H1 (cell line): ENCODE results near the gene GOLGA1. TPM values are rescaled to one million over a fixed set of nuclear protein-coding genes. Genes with fewer than 3 reads are reported as not detected.
A peak's percentile ranks its signal among the peaks of the same experiment; 100 is the strongest.

Experiments used
- CTCF ChIA-PET: fragments of 300-600 bp; sonication (Branson Sonifier 250); formaldehyde crosslinking; loops from one replicate; lab custom pipeline; 2021; ENCODE audit not compliant: partially characterized antibody; lab: Charles Lee
- POLR2A ChIA-PET: fragments of 300-600 bp; sonication (Branson Sonifier 250); formaldehyde crosslinking; loops from one replicate; lab custom pipeline; 2021; ENCODE audit warnings: inconsistent platforms; ENCODE audit not compliant: partially characterized antibody; lab: Charles Lee
- DNase-seq, 2 experiments: peaks; one replicate each; pipeline versions ENCODE4 v3.0.0 to v3.0.0-alpha.2; 2010 to 2022; ENCODE audit warnings: low spot score in 2 of 2, low read depth in 1 of 2, mixed read lengths in 1 of 2
- FAIRE-seq: peaks from 2 replicates; lab custom pipeline; 2011; peaks lifted over from hg19 to GRCh38; lab: Jason Lieb, UNC
- H2AFZ ChIP-seq: 2 replicates; pipeline ENCODE4 v1.8.1; 2012; ENCODE audit warnings: low read length, inconsistent platforms
- H2AK5ac ChIP-seq: 2 replicates; pipeline ENCODE4 v1.6.1; 2013; ENCODE audit warnings: low read depth, low read length
- H2BK120ac ChIP-seq: replicated peaks from 2 replicates; pipeline ENCODE3; 2013; ENCODE audit warnings: low read depth, low read length, inconsistent platforms
- H2BK12ac ChIP-seq: 2 replicates; pipeline ENCODE4 v1.6.1; 2013; ENCODE audit warnings: low read depth, low read length
- H2BK15ac ChIP-seq: 2 replicates; pipeline ENCODE4 v1.6.1; 2013; ENCODE audit warnings: low read length
- H2BK20ac ChIP-seq: 2 replicates; pipeline ENCODE4 v1.6.1; 2013; ENCODE audit warnings: low read length
- H2BK5ac ChIP-seq: 2 replicates; pipeline ENCODE4 v1.6.1; 2013; ENCODE audit warnings: low read depth, low read length
- H3K14ac ChIP-seq: 2 replicates; pipeline ENCODE4 v1.6.1; 2013; ENCODE audit warnings: inconsistent platforms; ENCODE audit not compliant: insufficient read length
- H3K18ac ChIP-seq: 2 replicates; pipeline ENCODE4 v1.6.1; 2013; ENCODE audit warnings: low read length; ENCODE audit errors: extremely low read depth
- H3K23ac ChIP-seq: 2 replicates; pipeline ENCODE4 v1.6.1; 2013; ENCODE audit warnings: inconsistent platforms; ENCODE audit not compliant: insufficient read length
- H3K23me2 ChIP-seq: 2 replicates; pipeline ENCODE4 v1.6.1; 2013; ENCODE audit warnings: low read depth, low read length
- H3K27ac ChIP-seq: 2 replicates; pipeline ENCODE4 v1.6.1; 2011; ENCODE audit warnings: low read depth, low read length, inconsistent platforms
- H3K27me3 ChIP-seq, 4 experiments: replicated peaks in 1 of 4; 1 replicate in 1 of 4; 2 replicates in 3 of 4; pipeline versions ENCODE4 v1.6.1 to v1.8.1; 2011 to 2013; ENCODE audit warnings: low read length in 3 of 4, mild to moderate bottlenecking in 3 of 4, inconsistent platforms in 2 of 4, mixed read lengths in 2 of 4, moderate library complexity in 1 of 4; ENCODE audit not compliant: control insufficient read depth in 3 of 4, insufficient read depth in 3 of 4; ENCODE audit errors: extremely low read depth in 1 of 4
- H3K36me3 ChIP-seq, 4 experiments: 2 replicates each; pipeline versions ENCODE4 v1.6.1 to v1.8.1; 2011 to 2013; ENCODE audit warnings: mild to moderate bottlenecking in 4 of 4, low read length in 3 of 4, moderate library complexity in 2 of 4, control low read depth in 1 of 4, inconsistent platforms in 1 of 4; ENCODE audit not compliant: insufficient read depth in 4 of 4, control insufficient read depth in 2 of 4
- H3K4ac ChIP-seq: replicated peaks from 2 replicates; pipeline ENCODE3; 2013; ENCODE audit warnings: low read length, low read depth, mixed read lengths, inconsistent platforms; ENCODE audit not compliant: insufficient read length
- H3K4me1 ChIP-seq, 4 experiments: replicated peaks in 1 of 4; 1 replicate in 1 of 4; 2 replicates in 3 of 4; pipeline versions ENCODE4 v1.6.1 to v1.8.1; 2011 to 2013; ENCODE audit warnings: low read length in 3 of 4, inconsistent platforms in 2 of 4, mixed read lengths in 1 of 4; ENCODE audit not compliant: insufficient read depth in 4 of 4, control insufficient read depth in 3 of 4
- H3K4me2 ChIP-seq, 2 experiments: 2 replicates each; pipeline versions ENCODE4 v1.6.1 to v1.8.1; 2011 to 2013; ENCODE audit warnings: low read depth in 2 of 2, low read length in 2 of 2, control low read depth in 1 of 2, inconsistent platforms in 1 of 2, mild to moderate bottlenecking in 1 of 2; ENCODE audit not compliant: insufficient read depth in 1 of 2
- H3K4me3 ChIP-seq, 4 experiments: fragments of 200-600, 300-600 bp in 1 of 4; sonication (generic), shearing (Covaris generic), sonication (Bioruptor Twin) in 1 of 4; 2 replicates each; pipeline versions ENCODE4 v1.5.1 to v1.8.1; 2011 to 2016; ENCODE audit warnings: low read length in 4 of 4, low read depth in 3 of 4, control low read depth in 2 of 4, inconsistent platforms in 2 of 4, mild to moderate bottlenecking in 2 of 4, mixed read lengths in 1 of 4, moderate library complexity in 1 of 4; ENCODE audit not compliant: insufficient read depth in 2 of 4; ENCODE audit errors: extremely low read depth in 1 of 4
- H3K56ac ChIP-seq: replicated peaks from 2 replicates; pipeline ENCODE3; 2013; ENCODE audit warnings: low read depth, mild to moderate bottlenecking, mixed read lengths, low read length, inconsistent platforms; ENCODE audit not compliant: insufficient read length
- H3K79me1 ChIP-seq: 2 replicates; pipeline ENCODE4 v1.6.1; 2013; ENCODE audit warnings: low read depth, low read length, control low read depth
- H3K79me2 ChIP-seq, 2 experiments: 2 replicates each; pipeline versions ENCODE4 v1.6.1 to v1.8.1; 2012 to 2013; ENCODE audit warnings: low read length in 2 of 2, mild to moderate bottlenecking in 2 of 2, inconsistent platforms in 1 of 2; ENCODE audit not compliant: insufficient read depth in 2 of 2, control insufficient read depth in 1 of 2
- H3K9ac ChIP-seq, 4 experiments: replicated peaks in 1 of 4; 1 replicate in 1 of 4; 2 replicates in 3 of 4; pipeline versions ENCODE4 v1.6.1 to v1.8.1; 2011 to 2013; ENCODE audit warnings: low read depth in 3 of 4, low read length in 3 of 4, control low read depth in 2 of 4, mild to moderate bottlenecking in 2 of 4, moderate library complexity in 2 of 4, inconsistent platforms in 1 of 4; ENCODE audit errors: extremely low read depth in 1 of 4
- H3K9me3 ChIP-seq, 2 experiments: 2 replicates each; pipeline versions ENCODE4 v1.6.1 to v1.8.1; 2012 to 2013; ENCODE audit warnings: mild to moderate bottlenecking in 2 of 2, moderate library complexity in 2 of 2, control low read depth in 1 of 2, inconsistent platforms in 1 of 2, low read depth in 1 of 2, low read length in 1 of 2, mixed read lengths in 1 of 2; ENCODE audit not compliant: insufficient read depth in 2 of 2
- H4K20me1 ChIP-seq, 2 experiments: replicated peaks in 1 of 2; 2 replicates each; pipeline versions ENCODE3 to v1.8.1; 2011 to 2013; ENCODE audit warnings: inconsistent platforms in 2 of 2, low read length in 2 of 2, mild to moderate bottlenecking in 1 of 2; ENCODE audit not compliant: insufficient read depth in 2 of 2, control insufficient read depth in 1 of 2
- H4K5ac ChIP-seq: 2 replicates; pipeline ENCODE4 v1.6.1; 2013; ENCODE audit warnings: low read length, low read depth, mixed read lengths, inconsistent platforms; ENCODE audit not compliant: insufficient read length
- H4K8ac ChIP-seq: 2 replicates; pipeline ENCODE4 v1.8.0; 2013; ENCODE audit warnings: mild to moderate bottlenecking, moderate library complexity, low read length, inconsistent platforms; ENCODE audit not compliant: insufficient read depth; ENCODE audit errors: extremely low read depth
- H4K91ac ChIP-seq: replicated peaks from 2 replicates; pipeline ENCODE3; 2013; ENCODE audit warnings: low read length, mixed read lengths, inconsistent platforms; ENCODE audit not compliant: insufficient read length
- CBX8 ChIP-seq: fragments of 300-800, 300-1000 bp; sonication (generic); IDR thresholded peaks from 2 replicates; pipeline ENCODE4 v1.7.1; 2016; ENCODE audit warnings: low read depth, low read length, borderline replicate concordance
- CHD2 ChIP-seq: IDR thresholded peaks from 2 replicates; pipeline ENCODE4 v1.6.1; 2012; ENCODE audit warnings: low read length, improper control_type of control experiment
- JUN ChIP-seq: IDR thresholded peaks from 2 replicates; pipeline ENCODE4 v1.6.1; 2011; ENCODE audit warnings: low read depth, mild to moderate bottlenecking, improper control_type of control experiment, low read length
- TBP ChIP-seq: IDR thresholded peaks from 2 replicates; pipeline ENCODE4 v1.6.1; 2011; ENCODE audit warnings: low read depth, low read length, improper control_type of control experiment
- WGBS, 2 experiments: shearing (Covaris generic) in 1 of 2; methylation state at CpG; one replicate each; pipeline versions ENCODE4 v1.1.6 to v1.1.7; 2013 to 2015; ENCODE audit warnings: low lambda C conversion rate in 2 of 2, mixed read lengths in 2 of 2, inconsistent platforms in 1 of 2, low coverage in 1 of 2, missing lambda C conversion rate in 1 of 2; ENCODE audit not compliant: insufficient replicate concordance in 2 of 2, insufficient coverage in 1 of 2, insufficient read length in 1 of 2; ENCODE audit errors: extremely low coverage in 1 of 2, missing lambda C conversion rate in 1 of 2; 5-methylcytosine and 5-hydroxymethylcytosine counted together
- polyA plus RNA-seq, 7 experiments: library from polyadenylated mRNA; depleted of rRNA in 3 of 7; stranded (reverse) in 5 of 7; unstranded in 2 of 7; fragments of >200 nt in 5 of 7; fragments of 200-250 nt in 2 of 7; gene quantifications; 1 replicate in 5 of 7; 2 replicates in 1 of 7; 4 replicates in 1 of 7; pipeline versions ENCODE4 v1.2.1 to v1.2.3, GENCODE V29; 2011 to 2013; ENCODE audit warnings: missing spikeins in 2 of 7, mixed read lengths in 2 of 7
- total RNA-seq: library from RNA; stranded (reverse); fragmentation: NEBNext Ultra II Directional; extraction: Animal tissue kit (Norgen Biotek cat#: 25700); gene quantifications from 2 replicates; pipeline ENCODE4 v1.2.1, GENCODE V29; 2021

Gene GOLGA1
- total and polyA plus RNA-seq, 2 of the 8 experiments (the other 6 are each of a cell fraction or from before 2014, with no cell fraction given): 4.8 to 6.5 TPM

DNA sequence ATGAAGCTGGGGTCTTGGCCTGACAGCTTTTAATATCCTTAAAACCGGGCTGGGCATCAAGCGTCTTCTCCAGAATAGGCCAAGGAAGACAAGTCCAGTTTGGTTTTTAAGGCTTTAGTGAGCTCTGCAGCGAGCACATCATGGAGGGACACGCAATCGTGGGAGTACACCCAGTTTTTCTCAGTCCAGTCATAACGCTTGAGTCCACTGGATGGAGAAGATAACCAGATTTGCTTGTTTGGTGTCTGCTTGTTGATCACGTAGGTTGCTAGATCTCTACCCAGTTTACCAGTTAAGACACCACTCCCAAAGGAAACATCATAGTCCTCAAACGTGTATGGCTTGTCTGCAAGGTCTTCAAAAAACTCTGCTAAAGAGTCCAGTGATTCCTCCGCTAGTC is 27.4 kb upstream of the GOLGA1 start:
- Histone ChIP-seq H4K91ac (no peak overlapping the region), H4K8ac (no peak overlapping the region), H3K79me1 (no peaks in the 10 kb centered on the region), H3K4ac (no peak overlapping the region), H2BK15ac (no peak overlapping the region), H2BK5ac (no peak overlapping the region), H3K27ac (no peak overlapping the region), H3K79me2 (no peaks in the 10 kb centered on the region), H4K20me1 (peaks cover 0 to 4% of the 10 kb centered on the region in 2 experiments), H3K9ac (no peak overlapping the region), H2AFZ (no peak overlapping the region), H3K56ac (no peak overlapping the region), H2BK20ac (no peak overlapping the region), H2BK12ac (no peak overlapping the region), H3K23ac (no peak overlapping the region), H3K27me3 (no peaks in the 10 kb centered on the region), H3K23me2 (no peaks in the 10 kb centered on the region), H3K4me1 (no peaks in the 10 kb centered on the region), H3K4me3 (no peak overlapping the region), H3K18ac (no peak overlapping the region), H3K14ac (no peak overlapping the region), H4K5ac (no peak overlapping the region), H3K4me2 (no peak overlapping the region), H2BK120ac (no peak overlapping the region), H3K9me3 (no peaks in the 10 kb centered on the region), H3K36me3 (peaks cover 0 to 13% (median 2%) of the 10 kb centered on the region in 4 experiments; a peak in 5 of 8 replicates), H2AK5ac (no peak overlapping the region)
- DNase-seq: no peak
- WGBS, 2 experiments: 91% methylated on average over 9 of the region's 9 CpGs; no CpG with 5 or more reads in 1 of the 2 experiments
- ChIA-PET POLR2A (interaction anchor here (1.3 kb wide), 1 partner anchor 13 kb away, joined by 3 read pairs; no protein-coding TSS in a partner anchor), CTCF (no interaction called here)
- peak; percentile 24 for FAIRE-seq
- TF ChIP-seq CBX8 (no peak), CHD2 (no peak), JUN (no peak), TBP (no peak)
